Measurements from ENCODE around the gene INHBA.

Gene INHBA

GRCh38 chr7:41682422-41682821, 20.5 kb downstream of the INHBA start:
- no peak overlapping the region for H3K4me3 ChIP-seq (ENCODE audit: low read depth, low read length)
- TF ChIP-seq CTCF (IDR thresholded peaks at IDR 0.05; ENCODE audit: control insufficient read depth, extremely low read depth, insufficient read depth) = no peak
- no peak for DNase-seq (ENCODE audit: low read depth)

GRCh38 chr7:41679566-41679965, 23.3 kb downstream of the INHBA start:
- TF ChIP-seq CTCF (IDR thresholded peaks at IDR 0.05; ENCODE audit: control insufficient read depth, extremely low read depth, insufficient read depth) = no peak
- H3K4me3 ChIP-seq (ENCODE audit: low read depth, low read length) = no peak overlapping the region
- DNase-seq (ENCODE audit: low read depth) = no peak

GRCh38 chr7:41674505-41675023, 28.3 kb downstream of the INHBA start:
- no peak for DNase-seq (ENCODE audit: low read depth)
- no peak for TF ChIP-seq CTCF (IDR thresholded peaks at IDR 0.05; ENCODE audit: control insufficient read depth, extremely low read depth, insufficient read depth)
- H3K4me3 ChIP-seq (ENCODE audit: low read depth, low read length) = no peak overlapping the region

GRCh38 chr7:41661596-41661995, 41.3 kb downstream of the INHBA start:
- no peak for DNase-seq (ENCODE audit: low read depth)
- no peak for TF ChIP-seq CTCF (IDR thresholded peaks at IDR 0.05; ENCODE audit: control insufficient read depth, extremely low read depth, insufficient read depth)
- no peak overlapping the region for H3K4me3 ChIP-seq (ENCODE audit: low read depth, low read length)

- no peak for TF ChIP-seq CTCF (IDR thresholded peaks at IDR 0.05; ENCODE audit: control insufficient read depth, extremely low read depth, insufficient read depth)
- no peak overlapping the region for H3K4me3 ChIP-seq (ENCODE audit: low read depth, low read length)
- no peak for DNase-seq (ENCODE audit: low read depth)
These were observed 43.4 kb downstream of the INHBA start for GRCh38 chr7:41659539-41659938.

GRCh38 chr7:41656366-41656765, 46.5 kb downstream of the INHBA start:
- H3K4me3 ChIP-seq (ENCODE audit: low read depth, low read length) = no peak overlapping the region
- TF ChIP-seq CTCF (IDR thresholded peaks at IDR 0.05; ENCODE audit: control insufficient read depth, extremely low read depth, insufficient read depth) = no peak
- DNase-seq (ENCODE audit: low read depth) = no peak

GRCh38 chr7:41655426-41655825, 47.5 kb downstream of the INHBA start:
- no peak for DNase-seq (ENCODE audit: low read depth)
- no peak for TF ChIP-seq CTCF (IDR thresholded peaks at IDR 0.05; ENCODE audit: control insufficient read depth, extremely low read depth, insufficient read depth)
- H3K4me3 ChIP-seq (ENCODE audit: low read depth, low read length) = no peak overlapping the region
